ENCODE measurements around the gene ZNF329.

Gene ZNF329

DNA sequence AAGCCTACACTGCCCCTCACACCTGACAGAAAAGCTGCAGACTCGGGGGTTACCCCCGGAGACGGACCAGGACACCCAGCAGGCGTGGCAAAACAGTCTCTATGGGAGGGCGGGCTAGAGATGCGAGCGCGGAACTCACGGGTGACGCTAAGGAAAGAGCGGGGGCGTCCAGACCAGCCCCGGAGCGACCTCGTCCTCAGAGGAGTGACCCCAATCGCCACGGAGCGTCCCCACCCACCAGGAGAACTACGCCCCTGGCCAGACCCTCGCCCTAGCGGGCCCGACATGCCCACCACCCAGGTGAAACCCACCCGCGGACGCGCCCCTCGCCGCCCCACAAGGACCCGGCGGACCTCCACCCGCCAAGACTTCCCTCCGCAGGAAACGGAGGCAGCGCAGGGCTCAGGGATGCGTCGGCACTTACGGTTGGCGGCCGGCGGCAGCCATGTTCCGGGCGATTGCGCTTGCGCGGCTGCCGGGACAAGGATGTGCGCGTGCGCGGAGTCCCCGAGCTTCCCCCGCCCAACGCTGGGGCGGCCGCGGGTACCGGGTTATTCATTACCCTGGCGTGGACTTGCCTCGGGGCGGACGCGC is at the start of gene ZNF329:
TSS of gene ZNF329 (minus strand) at position 462 of the 594 bp plus-strand sequence. CDS start 21,286 bp downstream, outside the sequence.
- H3K4me3 ChIP-seq (replicated peaks in 1 of 2; ENCODE audit: low read depth in 2 of 2, low read length in 2 of 2): peak within 1 kb of the TSS; percentile 97
- TF ChIP-seq, protein P1, sequence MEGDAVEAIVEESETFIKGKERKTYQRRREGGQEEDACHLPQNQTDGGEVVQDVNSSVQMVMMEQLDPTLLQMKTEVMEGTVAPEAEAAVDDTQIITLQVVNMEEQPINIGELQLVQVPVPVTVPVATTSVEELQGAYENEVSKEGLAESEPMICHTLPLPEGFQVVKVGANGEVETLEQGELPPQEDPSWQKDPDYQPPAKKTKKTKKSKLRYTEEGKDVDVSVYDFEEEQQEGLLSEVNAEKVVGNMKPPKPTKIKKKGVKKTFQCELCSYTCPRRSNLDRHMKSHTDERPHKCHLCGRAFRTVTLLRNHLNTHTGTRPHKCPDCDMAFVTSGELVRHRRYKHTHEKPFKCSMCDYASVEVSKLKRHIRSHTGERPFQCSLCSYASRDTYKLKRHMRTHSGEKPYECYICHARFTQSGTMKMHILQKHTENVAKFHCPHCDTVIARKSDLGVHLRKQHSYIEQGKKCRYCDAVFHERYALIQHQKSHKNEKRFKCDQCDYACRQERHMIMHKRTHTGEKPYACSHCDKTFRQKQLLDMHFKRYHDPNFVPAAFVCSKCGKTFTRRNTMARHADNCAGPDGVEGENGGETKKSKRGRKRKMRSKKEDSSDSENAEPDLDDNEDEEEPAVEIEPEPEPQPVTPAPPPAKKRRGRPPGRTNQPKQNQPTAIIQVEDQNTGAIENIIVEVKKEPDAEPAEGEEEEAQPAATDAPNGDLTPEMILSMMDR (IDR thresholded peaks at IDR 0.05; ENCODE audit: low read depth, low read length): no peak
- peak; percentile 86 to 88 for DNase-seq (ENCODE audit: low read depth in 2 of 2)

DNA sequence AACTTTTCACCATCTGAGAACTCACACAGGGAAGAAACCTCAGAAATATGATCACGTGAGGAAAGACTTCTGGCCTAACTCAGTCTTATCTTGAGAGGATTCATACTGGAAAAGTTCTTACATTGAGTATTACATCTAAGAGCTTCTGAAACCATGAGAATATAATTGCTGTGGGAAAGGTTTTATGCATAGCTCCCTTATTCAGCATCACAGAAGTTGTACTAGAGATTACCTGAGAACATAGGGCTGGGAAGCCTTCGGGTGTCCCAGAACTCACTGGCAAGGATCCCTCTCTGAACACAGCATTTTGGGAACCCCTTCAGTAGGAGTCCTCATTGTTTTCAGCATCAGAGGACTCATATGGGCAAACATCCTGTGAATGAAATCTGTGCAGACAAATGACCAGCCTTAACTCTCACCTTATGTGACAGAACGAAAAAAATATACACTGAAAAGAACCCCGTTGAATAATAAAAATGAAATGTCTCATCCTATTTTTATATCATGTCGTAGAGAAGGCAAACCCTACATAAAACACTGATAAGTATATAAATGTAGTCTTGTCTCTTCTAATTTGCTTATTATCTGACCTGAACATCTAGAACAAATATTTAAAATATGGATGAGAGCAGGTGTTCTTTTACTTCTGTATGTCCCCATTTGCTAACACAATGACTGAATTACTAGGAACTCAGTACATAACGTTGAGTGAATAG is 46.5 kb upstream of the ZNF329 start:
- TF ChIP-seq, protein P1 (IDR thresholded peaks at IDR 0.05; ENCODE audit: low read depth, low read length): no peak
- no peak overlapping the region for H3K4me3 ChIP-seq (replicated peaks in 1 of 2; ENCODE audit: low read depth in 2 of 2, low read length in 2 of 2)
- peak; percentile 28 to 55 for DNase-seq (ENCODE audit: low read depth in 2 of 2)

DNA sequence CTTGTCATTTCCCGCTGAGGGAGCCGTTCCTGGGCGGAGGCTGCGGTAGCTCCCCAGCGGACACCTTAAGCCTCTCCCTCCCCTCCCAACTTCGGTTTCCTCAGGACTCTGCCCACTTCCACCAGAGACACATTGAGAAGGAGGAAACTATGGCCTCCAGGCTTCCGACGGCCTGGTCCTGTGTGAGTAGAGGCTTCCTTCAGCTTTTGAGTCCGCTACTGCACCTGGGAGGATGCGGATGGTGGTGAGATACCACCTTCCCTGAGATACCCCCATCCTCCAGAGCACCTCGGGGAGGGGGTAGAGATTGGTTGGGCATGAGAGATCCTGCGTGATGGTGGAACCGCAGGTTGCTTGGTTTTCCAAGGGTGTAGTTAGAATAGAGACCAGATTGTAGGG is 33.2 kb upstream of the ZNF329 start:
- no peak for DNase-seq (ENCODE audit: low read depth in 2 of 2)
- H3K4me3 ChIP-seq (replicated peaks in 1 of 2; ENCODE audit: low read depth in 2 of 2, low read length in 2 of 2): peak overlapping the region; percentile 90
- TF ChIP-seq, protein P1 (IDR thresholded peaks at IDR 0.05; ENCODE audit: low read depth, low read length): no peak

DNA sequence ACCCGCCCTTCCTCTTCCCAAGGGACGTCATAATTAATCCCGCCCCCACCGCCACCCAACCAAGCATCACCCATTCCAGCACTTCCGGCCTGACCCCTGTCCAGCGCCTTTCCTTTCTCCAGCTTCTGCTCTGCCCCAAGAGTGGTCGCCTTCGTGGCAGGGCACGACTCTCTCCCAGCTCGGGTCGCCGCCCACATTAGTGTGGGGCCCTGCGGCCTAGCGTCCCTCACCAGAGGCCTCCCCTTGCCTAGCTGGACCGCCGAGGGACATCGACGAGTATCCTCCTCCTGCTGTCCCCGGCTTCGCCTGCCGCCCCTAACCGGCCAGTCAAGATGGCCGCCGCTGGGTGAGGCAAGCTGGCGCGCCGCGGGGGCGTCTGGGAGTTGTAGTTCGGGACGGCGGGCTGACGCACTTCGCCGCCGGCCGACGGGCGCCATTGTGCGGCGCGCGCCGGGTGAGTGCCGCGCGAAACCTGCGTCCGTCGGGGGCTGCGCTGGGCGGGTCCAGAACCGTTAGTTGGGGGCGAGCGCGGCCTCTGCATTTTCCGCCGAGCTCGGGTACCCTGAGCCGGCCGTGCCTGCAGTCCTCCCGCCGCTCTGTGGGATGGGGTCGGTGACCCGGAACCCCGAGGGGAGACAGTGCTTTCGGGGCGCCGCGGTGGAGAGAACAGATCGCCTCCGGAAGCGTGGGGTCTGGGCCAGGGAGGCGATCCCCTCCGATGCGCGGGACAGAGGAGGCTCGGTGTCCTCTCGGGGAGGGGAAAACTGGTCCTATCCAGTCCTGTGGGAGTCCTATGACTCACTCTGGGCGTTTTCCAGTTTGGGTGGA is 32.6 kb upstream of the ZNF329 start, which contains the start of gene ZNF274:
TSS of gene ZNF274 (plus strand) at position 73 of the 828 bp plus-strand sequence. CDS start 905 bp downstream, outside the sequence.
- H3K4me3 ChIP-seq (replicated peaks in 1 of 2; ENCODE audit: low read depth in 2 of 2, low read length in 2 of 2): peak within 1 kb of the TSS; percentile 90
- TF ChIP-seq, protein P1 (IDR thresholded peaks at IDR 0.05; ENCODE audit: low read depth, low read length): no peak
- peak; percentile 95 to 98 for DNase-seq (ENCODE audit: low read depth in 2 of 2)

DNA sequence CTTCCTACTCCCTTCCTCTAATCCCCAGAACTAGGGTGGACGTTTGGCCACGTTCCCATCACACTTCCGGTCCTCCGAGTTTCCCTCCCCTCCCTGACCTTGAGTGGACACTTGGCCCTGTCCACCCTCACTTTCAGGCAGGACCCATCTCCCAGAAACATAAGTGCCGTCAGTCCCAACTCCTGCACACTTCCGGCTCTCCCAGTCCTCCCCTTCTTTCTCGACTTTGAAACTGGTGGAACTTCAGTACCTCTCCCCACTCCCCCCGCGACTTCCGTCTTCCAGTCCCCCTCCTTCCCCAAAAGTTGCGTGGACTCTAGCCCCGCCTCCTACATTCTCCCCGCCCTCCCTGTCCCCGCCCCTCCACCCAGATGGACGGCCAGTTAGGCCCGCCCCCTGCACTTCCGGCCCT is 32.0 kb upstream of the ZNF329 start:
- peak overlapping the region; percentile 90 for H3K4me3 ChIP-seq (replicated peaks in 1 of 2; ENCODE audit: low read depth in 2 of 2, low read length in 2 of 2)
- no peak for DNase-seq (ENCODE audit: low read depth in 2 of 2)
- TF ChIP-seq, protein P1 (IDR thresholded peaks at IDR 0.05; ENCODE audit: low read depth, low read length): no peak

DNA sequence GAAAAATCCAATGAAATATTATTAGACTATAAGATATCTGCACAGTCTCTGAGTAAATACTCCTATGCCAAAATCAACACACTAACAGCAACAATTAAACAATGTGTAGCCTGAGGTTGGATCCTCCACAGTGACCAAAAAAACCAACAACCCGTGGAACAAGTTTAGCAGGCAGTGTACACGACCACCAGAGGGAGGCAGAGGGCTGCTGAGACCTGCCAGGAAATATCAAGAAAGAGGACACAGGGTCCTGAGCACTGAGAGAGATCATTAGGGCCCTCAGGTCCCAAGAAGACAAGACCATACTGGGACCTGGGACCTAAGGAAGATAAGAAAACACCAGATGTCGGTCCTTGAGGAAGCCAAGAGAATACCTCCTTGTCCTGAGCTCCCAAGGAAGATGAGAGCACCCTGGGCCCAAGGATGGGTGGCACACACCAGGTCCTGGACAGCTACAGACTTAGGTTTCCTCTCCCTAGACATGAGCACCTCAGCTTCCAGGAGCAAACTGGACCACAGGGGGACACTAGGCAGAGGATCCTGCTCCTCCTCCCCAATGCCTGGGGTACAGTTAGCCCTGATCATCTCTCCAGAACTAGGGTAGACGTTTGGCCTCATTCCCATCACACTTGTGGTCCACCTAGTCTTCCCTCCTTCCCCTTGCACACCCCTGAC is 31.4 kb upstream of the ZNF329 start:
- TF ChIP-seq, protein P1 (IDR thresholded peaks at IDR 0.05; ENCODE audit: low read depth, low read length): peak; percentile 73
- H3K4me3 ChIP-seq (replicated peaks in 1 of 2; ENCODE audit: low read depth in 2 of 2, low read length in 2 of 2): peak overlapping the region; percentile 90
- peak; percentile 44 to 68 for DNase-seq (ENCODE audit: low read depth in 2 of 2)

Data from cardiac fibroblast (primary cell).